Cardiac fibroblast (primary cell): ENCODE data around the gene PPP1R14C.

Source experiments
- DNase-seq, 2 donors: peaks; one replicate each; pipeline versions ENCODE4 v3.0.0 to v3.0.0-alpha.2; 2010; ENCODE audit warnings: low read depth in 2 of 2
- H3K4me3 ChIP-seq, 2 donors: replicated peaks in 1 of 2; 1 replicate in 1 of 2; 2 replicates in 1 of 2; pipeline ENCODE4 v1.5.1; 2011; ENCODE audit warnings: low read depth in 2 of 2, low read length in 2 of 2, mild to moderate bottlenecking in 2 of 2, moderate library complexity in 1 of 2
- CTCF ChIP-seq: IDR thresholded peaks from one replicate; pipeline ENCODE4 v1.5.1; 2011; ENCODE audit warnings: low read depth, mild to moderate bottlenecking, low read length, inconsistent platforms

Gene PPP1R14C

DNA sequence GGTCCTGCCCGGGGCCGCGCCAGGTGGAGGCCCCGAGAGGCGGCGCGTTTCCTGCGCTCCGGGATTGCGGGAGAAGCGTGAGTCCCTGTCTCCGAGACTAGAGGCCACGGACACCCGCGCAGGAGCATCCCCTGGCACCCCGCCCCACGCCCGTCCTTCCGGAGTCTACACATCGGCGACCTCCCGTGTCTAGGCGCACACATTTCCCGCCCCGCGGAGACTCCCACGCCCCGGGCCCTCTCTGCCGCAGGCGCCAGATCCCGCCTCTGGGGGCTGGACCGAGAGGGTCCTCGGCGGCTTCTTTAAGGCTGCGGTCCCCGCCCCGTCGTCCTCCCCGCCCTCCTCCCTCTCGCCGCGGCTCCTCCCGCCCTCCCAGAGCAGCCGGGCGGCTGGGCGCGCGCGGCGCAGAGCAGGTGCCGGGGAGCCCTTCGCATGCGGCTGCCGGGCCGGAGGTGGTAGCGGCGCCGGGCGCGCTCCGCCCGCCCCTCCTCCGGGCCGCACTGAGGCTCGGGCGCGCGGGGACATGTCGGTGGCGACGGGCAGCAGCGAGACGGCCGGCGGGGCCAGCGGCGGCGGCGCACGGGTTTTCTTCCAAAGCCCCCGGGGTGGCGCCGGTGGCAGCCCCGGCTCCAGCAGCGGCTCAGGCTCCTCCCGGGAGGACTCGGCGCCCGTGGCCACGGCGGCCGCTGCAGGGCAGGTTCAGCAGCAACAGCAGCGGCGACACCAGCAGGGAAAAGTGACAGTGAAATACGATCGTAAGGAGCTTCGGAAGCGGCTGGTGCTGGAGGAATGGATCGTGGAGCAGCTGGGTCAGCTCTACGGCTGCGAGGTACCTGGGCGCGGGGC lies at the start of gene PPP1R14C:
PPP1R14C (plus strand) TSS at position 375 of the 846 bp plus-strand sequence; CDS start at position 524, 149 bp downstream.
- H3K4me3 ChIP-seq: peak within 1 kb of the TSS; percentile 26 to 56
- DNase-seq: peak; percentile 2 to 29
- TF ChIP-seq CTCF: no peak

DNA sequence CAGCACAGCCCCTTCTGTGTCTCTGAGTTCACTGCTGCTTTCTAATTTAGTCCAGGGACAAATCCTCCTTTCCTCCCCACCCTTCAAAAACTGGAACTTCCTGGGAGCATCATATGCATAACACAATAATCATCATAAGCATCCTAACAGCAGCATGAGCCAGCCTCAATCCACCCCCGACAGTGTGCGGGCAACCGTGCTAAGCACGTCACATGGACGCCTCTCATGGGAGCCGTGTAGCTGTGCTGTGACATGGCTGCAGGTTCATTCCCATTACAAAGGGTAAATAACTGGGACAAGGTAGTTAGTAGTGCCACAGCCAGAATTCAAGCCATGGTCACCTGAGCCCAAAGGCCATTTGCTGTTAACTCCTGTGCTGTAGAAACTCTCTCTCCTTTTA lies 49.4 kb upstream of the PPP1R14C start:
- TF ChIP-seq CTCF: no peak

DNA sequence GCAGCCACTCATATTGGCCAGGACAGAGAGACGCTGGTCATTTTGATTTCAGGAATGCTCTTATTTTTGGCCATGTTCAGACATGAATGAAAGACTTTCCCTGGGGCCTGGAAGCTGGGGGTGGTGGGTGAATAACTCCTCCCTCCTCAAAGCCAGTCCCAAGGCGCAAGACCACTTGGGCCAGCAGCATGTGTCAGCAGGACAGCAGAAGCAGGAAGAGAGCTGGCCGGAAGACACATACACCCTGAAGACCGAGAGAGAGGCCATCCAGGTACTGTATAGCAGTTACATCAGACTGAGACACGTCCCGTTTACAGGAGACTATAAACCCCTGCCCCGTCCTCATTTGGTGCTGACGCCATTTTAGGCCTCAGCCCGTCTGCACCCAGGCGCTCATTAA lies 44.7 kb upstream of the PPP1R14C start:
- no peak for TF ChIP-seq CTCF
- no peak for DNase-seq
- H3K4me3 ChIP-seq: no peak overlapping the region

More for the DNA sequence above, 49.4 kb upstream of the PPP1R14C start:
- DNase-seq: no peak
- no peak overlapping the region for H3K4me3 ChIP-seq

GRCh38 chr6:150099546-150099945 lies 43.3 kb upstream of the PPP1R14C start:
- H3K4me3 ChIP-seq: no peak overlapping the region
- no peak for TF ChIP-seq CTCF
- DNase-seq: no peak

DNA sequence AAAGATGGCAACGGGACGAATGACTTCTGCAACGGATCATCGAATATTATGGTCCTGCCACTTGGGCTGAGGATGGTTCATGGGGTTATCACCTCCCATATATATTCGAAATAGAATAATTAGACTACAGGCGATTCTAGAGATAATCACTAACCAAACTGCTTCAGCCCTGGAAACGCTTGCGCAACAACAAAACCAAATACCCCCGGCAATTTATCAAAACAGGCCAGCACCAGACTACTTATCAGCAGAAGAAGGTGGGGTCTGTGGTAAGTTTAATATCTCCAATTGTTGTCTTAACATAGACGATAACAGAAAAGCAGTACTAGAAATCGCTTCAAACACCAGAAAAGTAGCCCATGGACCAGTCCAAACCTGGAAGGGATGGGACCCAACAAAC lies 42.9 kb upstream of the PPP1R14C start:
- TF ChIP-seq CTCF: no peak
- H3K4me3 ChIP-seq: no peak overlapping the region
- DNase-seq: no peak

GRCh38 chr6:150100745-150101144 lies 42.1 kb upstream of the PPP1R14C start:
- no peak for DNase-seq
- no peak overlapping the region for H3K4me3 ChIP-seq
- no peak for TF ChIP-seq CTCF
